ENCODE results near the gene HLA-DRA.

Gene HLA-DRA

GRCh38 chr6:32439602-32440214 lies at the start of gene HLA-DRA:
Gene HLA-DRA (plus strand): TSS chr6:32439887. CDS start chr6:32439951, 64 bp downstream.
- peak; percentile 68 for FAIRE-seq

- FAIRE-seq = no peak
These were observed 48.2 kb upstream of the HLA-DRA start for GRCh38 chr6:32391505-32391904.

GRCh38 chr6:32393665-32394420 lies 45.8 kb upstream of the HLA-DRA start:
- FAIRE-seq = no peak

- no peak for FAIRE-seq
These were observed 43.7 kb upstream of the HLA-DRA start for GRCh38 chr6:32396028-32396427.

GRCh38 chr6:32397252-32397920 lies 42.3 kb upstream of the HLA-DRA start:
- no peak for FAIRE-seq

GRCh38 chr6:32401284-32401963 lies 38.3 kb upstream of the HLA-DRA start:
- FAIRE-seq = no peak

- FAIRE-seq = no peak
These were observed 36.9 kb upstream of the HLA-DRA start for GRCh38 chr6:32402812-32403211.

- no peak for FAIRE-seq
These were observed 34.0 kb upstream of the HLA-DRA start for GRCh38 chr6:32405656-32406055.

- no peak for FAIRE-seq
These were observed 33.5 kb upstream of the HLA-DRA start for GRCh38 chr6:32406197-32406596.

GRCh38 chr6:32406857-32407256 lies 32.8 kb upstream of the HLA-DRA start, which contains the start of gene BTNL2:
Gene BTNL2 (minus strand): TSS chr6:32407181. CDS start chr6:32407123, 58 bp downstream.
- FAIRE-seq = no peak

- no peak for FAIRE-seq
These were observed 28.8 kb upstream of the HLA-DRA start for GRCh38 chr6:32410906-32411305.

GRCh38 chr6:32411566-32412327 lies 27.9 kb upstream of the HLA-DRA start:
- no peak for FAIRE-seq

GRCh38 chr6:32413427-32414047 lies 26.1 kb upstream of the HLA-DRA start:
- FAIRE-seq = no peak

GRCh38 chr6:32415521-32416019 lies 24.1 kb upstream of the HLA-DRA start:
- FAIRE-seq = peak; percentile 55

- FAIRE-seq = no peak
These were observed 23.7 kb upstream of the HLA-DRA start for GRCh38 chr6:32416036-32416435.

GRCh38 chr6:32424589-32425300 lies 14.9 kb upstream of the HLA-DRA start:
- no peak for FAIRE-seq

GRCh38 chr6:32426338-32426737 lies 13.3 kb upstream of the HLA-DRA start:
- no peak for FAIRE-seq

GRCh38 chr6:32427218-32427617 lies 12.5 kb upstream of the HLA-DRA start:
- no peak for FAIRE-seq

GRCh38 chr6:32427934-32428474 lies 11.7 kb upstream of the HLA-DRA start:
- FAIRE-seq = no peak

- no peak for FAIRE-seq
These were observed 9.5 kb upstream of the HLA-DRA start for GRCh38 chr6:32430179-32430578.

- no peak for FAIRE-seq
These were observed 8.5 kb upstream of the HLA-DRA start for GRCh38 chr6:32431142-32431541.
